ENCODE data around the gene NTMT2.
"Not testable (repeated sequence)": the region's sequence is repeated elsewhere in the genome, so short reads cannot be mapped to it uniquely, and the experiment has no call there.

The NTMT2 gene

GRCh38 chr1:170157820-170158219 lies 12.1 kb downstream of the NTMT2 start:
- DNase-seq (ENCODE audit: low spot score), result no peak

DNA sequence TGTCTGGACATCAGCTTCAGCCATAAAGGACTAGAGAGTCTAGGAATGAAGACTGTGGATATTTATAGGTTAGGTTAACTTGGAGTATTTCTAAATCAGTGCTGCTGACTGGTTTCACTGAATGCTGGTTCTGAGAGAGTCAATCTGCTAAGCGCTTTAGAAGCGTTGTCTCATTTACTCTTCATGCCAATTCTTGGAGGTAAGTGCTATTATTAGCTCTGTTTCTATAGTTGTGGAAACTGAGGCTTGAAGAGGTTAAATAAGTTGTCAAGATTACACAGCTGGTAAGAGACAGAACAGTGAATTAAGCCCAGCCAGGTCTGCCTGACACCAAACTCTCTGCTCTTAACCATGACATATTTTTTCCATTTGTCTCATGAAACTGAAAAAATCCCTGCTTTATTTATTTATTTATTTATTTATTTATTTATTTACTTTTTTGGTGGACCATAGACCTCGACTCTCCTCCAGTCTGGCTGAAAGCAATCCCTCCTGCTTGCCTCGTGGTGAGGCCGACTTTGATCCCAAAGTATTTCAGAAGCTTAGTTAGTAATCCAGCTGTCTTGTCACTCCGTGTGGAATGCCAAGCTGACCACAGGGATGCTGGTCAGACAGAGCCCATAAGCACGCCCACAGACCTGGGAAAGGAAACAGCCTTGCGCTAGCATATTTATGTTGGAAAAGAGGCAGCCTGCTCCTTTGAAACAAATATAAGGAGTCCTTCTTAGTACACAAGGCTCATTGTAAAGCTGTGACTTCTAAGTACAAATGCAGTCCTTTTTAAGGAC lies 16.9 kb downstream of the NTMT2 start:
- DNase-seq (ENCODE audit: low spot score), result peak; percentile 91

DNA sequence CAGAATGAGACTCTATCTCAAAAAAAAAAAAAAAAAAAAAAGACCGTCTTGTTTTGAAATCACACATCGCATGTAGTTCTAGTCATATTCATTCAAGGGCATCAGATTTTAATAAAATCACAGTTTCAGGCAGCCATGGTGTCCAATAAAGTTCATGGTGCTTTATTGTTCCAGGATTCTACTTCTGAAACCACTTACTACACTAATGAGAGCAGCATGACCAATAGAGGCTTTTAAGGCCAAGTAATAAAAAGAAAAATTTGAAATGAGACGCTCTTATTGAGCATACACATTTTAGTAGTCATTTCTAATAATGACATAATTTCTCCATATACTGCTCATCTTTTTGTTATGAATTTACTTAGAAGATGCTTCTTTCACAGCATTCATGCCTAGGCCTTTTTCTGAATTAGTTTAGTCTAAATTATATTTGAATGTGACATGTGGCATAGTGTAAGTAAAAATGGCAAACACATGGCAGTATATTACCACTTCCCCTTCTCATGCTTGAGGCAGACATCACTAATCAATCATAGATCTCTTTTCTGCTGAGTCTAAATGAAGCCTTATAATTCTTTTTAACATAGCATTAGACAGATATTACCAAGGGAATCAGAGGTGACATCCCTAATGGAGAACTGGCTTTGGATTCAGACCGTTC lies 18.5 kb downstream of the NTMT2 start:
- no peak for DNase-seq (ENCODE audit: low spot score)

DNA sequence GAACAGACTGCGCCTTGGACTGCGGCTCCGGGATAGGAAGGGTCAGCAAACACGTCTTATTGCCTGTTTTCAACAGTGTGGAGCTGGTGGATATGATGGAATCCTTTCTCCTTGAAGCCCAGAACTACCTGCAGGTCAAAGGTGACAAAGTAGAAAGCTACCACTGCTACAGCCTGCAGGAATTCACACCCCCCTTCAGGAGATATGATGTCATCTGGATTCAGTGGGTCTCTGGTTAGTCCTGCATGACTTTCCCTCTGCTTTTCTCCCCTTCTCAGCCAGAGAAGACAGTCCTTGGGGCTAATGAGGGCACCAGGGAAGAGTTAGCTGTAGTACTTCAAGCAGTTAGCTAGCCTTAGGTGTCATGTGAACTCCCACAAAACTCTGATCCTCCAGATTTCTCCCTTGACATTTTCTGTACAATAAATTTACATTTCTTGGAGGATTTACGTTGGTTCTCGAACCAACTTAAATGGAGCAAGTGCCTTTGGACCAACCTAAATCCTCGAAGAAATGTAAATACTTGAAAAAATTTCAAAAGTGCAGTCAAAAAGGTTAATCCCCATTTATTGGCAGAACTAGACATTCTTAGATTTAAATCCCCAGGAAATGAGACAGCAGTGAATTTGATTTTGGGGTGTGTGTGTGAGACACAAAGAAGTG lies 20.9 kb downstream of the NTMT2 start:
- DNase-seq (ENCODE audit: low spot score), result no peak

GRCh38 chr1:170168265-170168664 lies 22.5 kb downstream of the NTMT2 start:
- peak; percentile 16 for DNase-seq (ENCODE audit: low spot score)

DNA sequence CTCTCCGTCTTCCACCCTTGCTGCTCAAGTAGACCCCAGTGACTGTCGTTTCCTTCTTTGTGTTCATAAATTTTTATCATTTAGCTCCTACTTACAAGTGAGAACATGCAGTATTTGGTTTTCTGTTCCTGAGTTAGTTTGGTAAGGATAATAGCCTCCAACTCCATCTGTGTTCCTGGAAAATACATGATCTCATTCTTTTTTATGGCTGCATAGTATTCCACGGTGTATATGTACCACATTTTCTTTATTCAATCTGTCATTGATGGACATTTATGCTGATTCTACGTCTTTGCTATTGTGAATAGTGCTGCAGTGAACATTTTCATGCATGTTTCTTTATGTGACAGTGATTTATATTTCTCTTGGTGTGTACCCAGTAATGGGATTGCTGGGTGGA lies 24.8 kb downstream of the NTMT2 start:
- not testable (repeated sequence) for DNase-seq (ENCODE audit: low spot score)

GRCh38 chr1:170174395-170174794 lies 28.6 kb downstream of the NTMT2 start:
- no peak for DNase-seq (ENCODE audit: low spot score)

DNA sequence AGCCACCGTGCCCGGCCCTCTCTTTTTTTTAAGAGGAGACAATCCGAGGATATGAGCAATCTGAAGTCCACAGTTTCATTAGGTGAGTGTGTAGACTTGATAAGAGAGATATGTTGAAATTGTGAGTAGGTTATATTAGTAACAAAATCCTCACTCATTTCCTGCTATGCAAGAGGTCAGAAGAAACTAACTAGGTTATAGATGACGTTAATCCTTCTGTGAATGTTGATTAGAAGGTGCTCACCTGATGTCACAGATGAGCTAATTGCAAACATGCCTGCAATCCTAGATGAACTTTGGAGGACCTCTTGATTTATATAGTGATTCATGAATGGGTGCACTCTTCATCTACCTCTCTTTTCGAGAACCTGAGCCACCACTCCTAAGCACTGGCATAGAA lies 29.3 kb downstream of the NTMT2 start:
- no peak for DNase-seq (ENCODE audit: low spot score)

DNA sequence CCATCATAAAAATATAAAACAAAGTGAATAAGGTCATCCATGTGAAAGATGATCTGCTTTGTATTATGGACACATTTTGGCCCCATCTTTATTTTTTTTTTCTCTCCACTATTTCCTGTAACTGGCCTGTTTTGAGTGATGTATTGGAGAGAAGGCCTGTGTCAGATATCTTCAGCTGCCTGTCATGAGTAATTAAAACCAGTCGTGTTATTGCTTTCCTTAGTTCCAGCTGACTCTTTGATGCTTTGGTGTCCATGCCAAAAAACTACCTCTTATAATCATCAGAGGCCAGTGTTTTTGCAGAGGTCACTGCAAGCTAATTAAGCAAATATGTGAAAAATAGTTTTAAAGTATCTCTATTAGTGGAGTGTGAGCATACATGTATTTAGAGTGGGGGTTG lies 29.7 kb downstream of the NTMT2 start:
- no peak for DNase-seq (ENCODE audit: low spot score)

- no peak for DNase-seq (ENCODE audit: low spot score)
These were observed 31.0 kb downstream of the NTMT2 start for GRCh38 chr1:170176772-170177171.

DNA sequence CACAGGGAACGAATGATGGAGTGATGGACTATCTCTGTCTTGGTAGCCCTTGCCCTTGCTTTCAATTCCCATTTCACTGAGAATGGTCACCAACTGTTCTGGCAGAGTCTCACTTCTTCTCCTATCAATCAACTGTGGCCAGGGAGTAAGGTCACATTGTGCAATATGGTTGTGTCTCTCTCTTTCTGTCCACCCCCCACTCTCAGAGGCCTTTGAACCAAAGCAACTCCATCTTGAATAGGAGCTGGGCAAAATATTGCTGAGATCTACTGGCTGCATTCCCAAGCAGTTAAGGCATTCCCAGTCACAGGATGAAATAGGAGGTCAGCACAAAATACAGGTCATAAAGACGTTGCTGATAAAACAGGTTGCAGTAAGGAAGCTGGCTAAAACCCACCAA lies 36.7 kb downstream of the NTMT2 start:
- no peak for DNase-seq (ENCODE audit: low spot score)

GRCh38 chr1:170192546-170192945 lies 46.8 kb downstream of the NTMT2 start:
- no peak for DNase-seq (ENCODE audit: low spot score)

GRCh38 chr1:170194451-170194850 lies 48.7 kb downstream of the NTMT2 start:
- DNase-seq (ENCODE audit: low spot score), result no peak

GRCh38 chr1:170196490-170197236 lies 50.9 kb downstream of the NTMT2 start:
- DNase-seq (ENCODE audit: low spot score), result no peak

- DNase-seq (ENCODE audit: low spot score), result no peak
These were observed 52.3 kb downstream of the NTMT2 start for GRCh38 chr1:170198090-170198489.

- no peak for DNase-seq (ENCODE audit: low spot score)
These were observed 52.8 kb downstream of the NTMT2 start for GRCh38 chr1:170198584-170198983.

DNA sequence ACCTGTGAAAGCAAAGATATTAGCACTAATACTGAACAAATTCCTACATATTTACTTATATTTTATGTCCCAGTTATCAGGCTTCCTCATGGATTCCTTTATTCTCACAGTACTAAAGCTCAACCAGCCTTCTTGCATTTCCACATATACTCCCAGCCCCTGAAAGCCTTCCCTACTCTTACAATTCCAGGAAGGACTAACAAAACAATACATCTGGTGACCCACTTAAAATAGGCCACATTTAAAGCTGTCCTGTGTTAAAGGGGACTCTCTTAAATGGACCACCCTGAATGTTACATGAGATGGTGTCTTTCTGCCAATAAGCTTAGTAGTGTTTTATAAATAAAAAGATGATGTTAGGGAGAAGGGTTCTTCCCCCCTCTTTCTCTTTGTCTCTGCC lies 54.4 kb downstream of the NTMT2 start:
- DNase-seq (ENCODE audit: low spot score), result no peak

DNA sequence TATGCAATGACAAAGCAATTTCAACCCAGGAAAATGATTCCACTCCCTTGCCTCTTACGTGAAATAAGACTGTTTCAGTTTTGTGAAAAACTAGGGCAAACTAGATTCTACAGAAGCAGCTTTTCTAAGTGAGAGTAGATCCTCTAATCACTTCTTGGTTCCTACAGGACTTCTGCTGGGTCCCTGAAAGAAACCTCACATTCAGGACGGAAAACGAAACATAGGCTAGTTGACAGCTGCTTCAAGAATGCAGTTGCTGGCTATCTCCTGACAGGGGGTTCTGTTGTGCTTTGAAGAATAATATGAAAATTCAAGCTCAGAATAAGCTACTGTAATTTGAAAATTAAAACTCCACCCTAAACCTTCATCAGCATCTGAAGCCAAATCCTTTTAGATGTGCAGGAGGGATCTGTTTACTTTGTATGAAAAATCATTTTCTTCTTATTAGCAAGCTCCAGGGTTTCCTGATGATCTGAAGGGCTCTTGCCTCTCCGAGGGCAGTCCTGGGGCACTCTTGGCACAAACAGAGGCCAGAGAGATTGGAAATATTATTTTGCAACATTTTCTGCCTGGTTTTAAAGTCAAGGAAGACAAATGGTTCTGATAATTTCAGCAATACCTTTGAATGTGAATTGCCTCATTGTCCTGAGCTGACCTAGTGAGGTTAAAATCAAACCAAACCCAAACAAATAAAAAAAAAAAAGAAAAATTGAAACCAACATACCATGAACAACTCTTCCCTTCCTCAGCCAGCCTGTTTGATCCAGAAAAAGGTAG lies 55.0 kb downstream of the NTMT2 start:
- DNase-seq (ENCODE audit: low spot score), result peak; percentile 46

DNA sequence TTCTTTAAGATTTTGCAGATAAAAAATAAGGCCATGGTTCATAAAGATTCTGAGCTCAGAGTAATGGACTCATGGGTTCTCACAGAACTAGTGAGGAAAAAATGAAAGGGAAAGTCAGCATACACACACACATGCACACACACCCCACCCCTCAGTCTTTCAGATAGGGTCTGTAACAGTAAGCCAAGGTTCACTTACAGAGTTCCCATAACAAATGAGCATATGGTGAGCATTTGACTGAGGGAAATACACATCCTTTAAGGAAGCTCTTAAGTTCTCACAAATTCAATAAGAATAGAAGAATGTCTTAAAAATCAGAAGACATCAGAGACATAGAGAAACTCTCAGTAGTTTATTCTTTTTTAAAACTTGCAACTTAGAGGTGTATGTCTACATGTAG lies 57.9 kb downstream of the NTMT2 start:
- DNase-seq (ENCODE audit: low spot score), result no peak

DNA sequence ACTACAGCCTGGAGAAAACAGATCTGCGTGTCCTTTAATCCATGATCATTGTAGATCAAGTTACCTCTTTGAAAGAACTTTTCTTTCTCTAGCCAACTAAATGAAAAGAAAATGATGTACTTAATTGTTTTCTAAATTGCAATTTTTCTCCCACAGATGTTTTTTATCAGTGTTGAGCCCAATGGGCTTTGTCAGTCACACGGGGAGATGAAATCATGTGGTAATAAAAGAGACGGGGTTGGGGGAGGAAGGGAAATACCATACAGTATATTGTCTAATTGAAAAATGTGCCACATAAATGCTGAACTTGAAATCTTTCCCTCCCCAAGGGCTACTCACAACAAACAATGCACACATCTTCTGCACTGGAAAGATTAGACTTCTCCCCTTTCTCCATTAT lies 58.4 kb downstream of the NTMT2 start:
- DNase-seq (ENCODE audit: low spot score), result peak; percentile 19

DNA sequence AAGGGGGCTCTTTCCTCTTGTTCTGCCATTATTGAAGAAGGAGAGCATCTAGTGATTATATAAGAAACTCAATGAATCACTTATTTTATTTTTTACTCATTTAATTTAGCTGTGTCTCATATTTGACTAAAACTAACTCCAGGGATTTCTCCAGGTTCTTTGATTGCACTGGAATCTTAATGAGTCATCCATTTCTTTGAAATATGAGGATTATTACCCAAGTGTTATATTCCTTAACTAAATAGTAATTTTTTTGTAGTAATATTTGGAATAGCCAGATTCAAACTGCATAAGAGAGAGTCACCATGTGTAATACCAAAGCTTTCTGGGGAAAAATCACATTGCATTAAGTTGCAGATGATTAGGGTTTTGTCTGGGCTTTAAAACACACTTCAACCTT lies 59.5 kb downstream of the NTMT2 start:
- DNase-seq (ENCODE audit: low spot score), result no peak

- no peak for DNase-seq (ENCODE audit: low spot score)
These were observed 63.4 kb downstream of the NTMT2 start for GRCh38 chr1:170209125-170209524.
